Measurements from ENCODE around the gene GPA33.
"Not testable (repeated sequence)": the region's sequence is repeated elsewhere in the genome, so short reads cannot be mapped to it uniquely, and the experiment has no call there.

The GPA33 gene

GRCh38 chr1:167056529-167057231 is 33.5 kb downstream of the GPA33 start:
- no peak for DNase-seq (ENCODE audit: low spot score)

- no peak for DNase-seq (ENCODE audit: low spot score)
Measured at GRCh38 chr1:167054946-167055630, 35.1 kb downstream of the GPA33 start.

GRCh38 chr1:167054531-167054930 is 35.6 kb downstream of the GPA33 start:
- DNase-seq (ENCODE audit: low spot score): no peak

GRCh38 chr1:167052389-167052788 is 37.8 kb downstream of the GPA33 start:
- peak; percentile 41 for DNase-seq (ENCODE audit: low spot score)

GRCh38 chr1:167051907-167052306 is 38.3 kb downstream of the GPA33 start:
- DNase-seq (ENCODE audit: low spot score): no peak

- DNase-seq (ENCODE audit: low spot score): peak; percentile 83
Measured at GRCh38 chr1:167043752-167044488, 46.3 kb downstream of the GPA33 start.

- DNase-seq (ENCODE audit: low spot score): no peak
Measured at GRCh38 chr1:167033646-167034045, 56.5 kb downstream of the GPA33 start.

- DNase-seq (ENCODE audit: low spot score): not testable (repeated sequence)
Measured at GRCh38 chr1:167029553-167029952, 60.6 kb downstream of the GPA33 start.

- DNase-seq (ENCODE audit: low spot score): no peak
Measured at GRCh38 chr1:167022384-167022783, 67.8 kb downstream of the GPA33 start.

GRCh38 chr1:167016100-167016750 is 74.0 kb downstream of the GPA33 start:
- no peak for DNase-seq (ENCODE audit: low spot score)

GRCh38 chr1:167013108-167013929 is 76.9 kb downstream of the GPA33 start:
- DNase-seq (ENCODE audit: low spot score): no peak

GRCh38 chr1:167012570-167012969 is 77.6 kb downstream of the GPA33 start:
- no peak for DNase-seq (ENCODE audit: low spot score)

- DNase-seq (ENCODE audit: low spot score): no peak
Measured at GRCh38 chr1:167011560-167012191, 78.5 kb downstream of the GPA33 start.

GRCh38 chr1:167003711-167004110 is 86.5 kb downstream of the GPA33 start:
- no peak for DNase-seq (ENCODE audit: low spot score)
